ENCODE results near the gene CREB3L2.
A peak's percentile ranks its signal among the peaks of the same experiment; 100 is the strongest.

CREB3L2 gene

DNA sequence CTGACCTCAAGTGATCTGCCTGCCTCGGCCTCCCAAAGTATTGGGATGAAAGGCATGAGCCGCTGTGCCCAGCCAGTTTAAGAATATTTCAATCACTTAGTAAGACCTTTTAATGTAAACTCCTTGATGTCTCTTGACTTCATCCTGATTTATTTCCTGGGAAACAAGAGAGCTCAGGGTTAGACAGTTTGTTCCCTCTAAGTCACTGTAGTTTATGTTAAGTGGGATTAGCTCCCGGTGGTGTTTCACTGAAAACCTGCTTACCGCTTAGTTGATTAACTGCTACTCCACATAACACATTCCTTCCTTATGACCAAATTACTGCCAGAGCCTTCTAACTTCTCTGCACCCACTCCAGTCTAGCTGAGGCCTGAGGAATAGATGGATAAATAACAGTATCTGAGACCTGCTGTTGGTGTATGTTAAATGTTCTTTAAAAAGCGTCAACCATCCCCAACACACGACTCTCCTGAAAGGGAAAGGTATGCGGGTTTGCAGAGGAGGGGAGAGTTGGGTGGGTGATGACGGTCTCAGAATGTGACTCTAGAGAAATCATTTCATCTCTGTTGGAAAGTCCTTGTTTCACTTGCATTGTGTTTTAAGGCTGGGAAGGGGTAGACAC is 48.7 kb downstream of the CREB3L2 start:
- DNase-seq (ENCODE audit: low spot score): no peak
- Histone ChIP-seq H3K27ac (peak overlapping the region; percentile 39 to 68), H3K4me3 (no peak overlapping the region)
- TF ChIP-seq, protein P1, sequence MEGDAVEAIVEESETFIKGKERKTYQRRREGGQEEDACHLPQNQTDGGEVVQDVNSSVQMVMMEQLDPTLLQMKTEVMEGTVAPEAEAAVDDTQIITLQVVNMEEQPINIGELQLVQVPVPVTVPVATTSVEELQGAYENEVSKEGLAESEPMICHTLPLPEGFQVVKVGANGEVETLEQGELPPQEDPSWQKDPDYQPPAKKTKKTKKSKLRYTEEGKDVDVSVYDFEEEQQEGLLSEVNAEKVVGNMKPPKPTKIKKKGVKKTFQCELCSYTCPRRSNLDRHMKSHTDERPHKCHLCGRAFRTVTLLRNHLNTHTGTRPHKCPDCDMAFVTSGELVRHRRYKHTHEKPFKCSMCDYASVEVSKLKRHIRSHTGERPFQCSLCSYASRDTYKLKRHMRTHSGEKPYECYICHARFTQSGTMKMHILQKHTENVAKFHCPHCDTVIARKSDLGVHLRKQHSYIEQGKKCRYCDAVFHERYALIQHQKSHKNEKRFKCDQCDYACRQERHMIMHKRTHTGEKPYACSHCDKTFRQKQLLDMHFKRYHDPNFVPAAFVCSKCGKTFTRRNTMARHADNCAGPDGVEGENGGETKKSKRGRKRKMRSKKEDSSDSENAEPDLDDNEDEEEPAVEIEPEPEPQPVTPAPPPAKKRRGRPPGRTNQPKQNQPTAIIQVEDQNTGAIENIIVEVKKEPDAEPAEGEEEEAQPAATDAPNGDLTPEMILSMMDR (IDR thresholded peaks at IDR 0.05): no peak

DNA sequence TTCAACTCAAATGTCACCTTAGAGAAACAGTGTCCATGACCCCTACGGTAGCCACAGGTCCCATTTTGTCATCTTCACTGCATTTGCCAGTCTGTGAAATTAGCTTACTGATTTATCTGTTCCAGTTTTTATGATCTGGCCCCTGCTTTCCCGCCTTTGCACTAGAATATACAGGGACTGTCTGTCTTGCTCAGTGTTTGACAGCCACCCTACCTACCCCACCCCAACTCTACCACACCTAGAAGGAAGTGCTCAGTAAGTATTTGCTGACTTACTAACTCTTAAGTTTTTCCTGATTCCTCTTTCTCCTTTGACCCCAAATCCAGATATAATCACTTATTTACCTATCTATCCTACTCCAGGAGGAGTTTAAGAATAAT is 49.5 kb downstream of the CREB3L2 start:
- DNase-seq (ENCODE audit: low spot score): no peak
- Histone ChIP-seq H3K4me3 (no peak overlapping the region), H3K27ac (no peak overlapping the region)
- TF ChIP-seq, protein P1 (IDR thresholded peaks at IDR 0.05): no peak

DNA sequence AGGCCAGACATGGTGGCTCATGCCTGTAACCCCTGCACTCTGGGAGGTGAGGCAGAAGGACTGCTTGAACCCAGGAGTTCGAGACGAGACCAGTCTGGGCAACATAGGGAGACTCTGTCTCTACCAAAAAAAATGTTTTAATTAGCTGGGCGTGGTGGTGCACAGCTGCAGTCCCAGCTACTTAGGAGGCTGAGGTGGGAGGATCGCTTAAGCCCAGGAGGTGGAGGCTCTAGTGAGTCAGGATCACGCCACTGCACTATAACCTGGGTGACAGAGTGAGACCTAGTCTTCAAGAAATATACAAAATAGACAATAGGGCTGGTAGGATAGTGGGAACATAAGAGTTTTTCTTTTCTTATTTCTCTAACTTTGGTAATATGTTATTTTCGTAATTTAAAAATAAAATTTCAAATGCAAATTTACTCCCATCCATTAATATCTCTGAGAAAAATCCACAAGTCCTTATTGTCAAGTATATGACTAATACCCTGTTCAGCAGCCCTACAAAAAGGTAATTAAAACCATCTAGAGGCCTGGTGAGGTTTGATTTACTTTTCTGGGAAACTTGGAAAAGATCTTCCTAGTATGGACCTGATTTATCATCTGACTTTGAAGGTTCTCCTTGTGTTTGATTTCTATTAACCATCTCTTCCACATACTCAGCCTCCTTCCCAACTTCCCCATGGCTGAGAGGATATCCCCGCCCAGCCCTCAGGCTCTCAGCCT is 50.0 kb downstream of the CREB3L2 start:
- no peak overlapping the region for H3K27ac ChIP-seq
- no peak for DNase-seq (ENCODE audit: low spot score)

DNA sequence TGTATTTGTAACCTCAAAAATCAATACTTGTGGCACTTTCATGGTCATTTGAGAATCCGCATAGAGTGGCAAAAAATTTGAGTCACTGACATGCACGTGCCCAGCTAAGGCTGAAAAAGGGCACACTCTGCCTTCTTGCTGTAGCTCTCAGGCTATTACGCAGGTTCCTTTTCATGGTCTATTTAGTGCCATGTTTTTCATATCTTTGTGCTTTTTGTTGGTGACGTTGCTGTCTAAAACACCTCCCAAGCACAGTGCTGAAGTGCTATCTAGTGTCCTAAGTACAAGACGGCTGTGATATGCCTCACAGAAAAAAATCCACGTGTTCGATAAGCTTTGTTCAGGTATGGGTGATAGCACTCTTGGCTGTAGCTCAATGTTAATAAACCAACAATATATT is 50.9 kb downstream of the CREB3L2 start:
- no peak overlapping the region for H3K4me3 ChIP-seq
- DNase-seq (ENCODE audit: low spot score): no peak
- TF ChIP-seq, protein P1 (IDR thresholded peaks at IDR 0.05): no peak
- no peak overlapping the region for H3K27ac ChIP-seq

More for the DNA sequence above, 50.0 kb downstream of the CREB3L2 start:
- no peak overlapping the region for H3K4me3 ChIP-seq
- TF ChIP-seq, protein P1 (IDR thresholded peaks at IDR 0.05): no peak

DNA sequence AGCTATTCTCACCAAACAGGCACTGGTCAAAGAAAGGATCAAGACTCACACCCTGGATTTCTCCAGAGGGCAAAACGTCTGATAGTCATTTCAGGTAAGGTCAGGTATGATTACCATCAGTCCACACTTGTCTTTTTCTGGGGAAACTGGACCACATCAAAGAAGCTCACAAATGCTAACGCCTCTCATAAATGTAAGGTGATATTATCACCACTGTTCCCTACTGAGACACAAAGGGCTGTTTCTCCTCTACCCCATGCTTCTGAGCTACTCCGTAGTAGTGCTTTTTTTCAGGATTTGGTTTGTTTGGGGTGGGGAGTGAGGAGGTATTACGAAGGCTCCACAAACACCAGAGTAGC is 51.6 kb downstream of the CREB3L2 start:
- TF ChIP-seq, protein P1 (IDR thresholded peaks at IDR 0.05): no peak
- Histone ChIP-seq H3K27ac (no peak overlapping the region), H3K4me3 (no peak overlapping the region)
- no peak for DNase-seq (ENCODE audit: low spot score)

DNA sequence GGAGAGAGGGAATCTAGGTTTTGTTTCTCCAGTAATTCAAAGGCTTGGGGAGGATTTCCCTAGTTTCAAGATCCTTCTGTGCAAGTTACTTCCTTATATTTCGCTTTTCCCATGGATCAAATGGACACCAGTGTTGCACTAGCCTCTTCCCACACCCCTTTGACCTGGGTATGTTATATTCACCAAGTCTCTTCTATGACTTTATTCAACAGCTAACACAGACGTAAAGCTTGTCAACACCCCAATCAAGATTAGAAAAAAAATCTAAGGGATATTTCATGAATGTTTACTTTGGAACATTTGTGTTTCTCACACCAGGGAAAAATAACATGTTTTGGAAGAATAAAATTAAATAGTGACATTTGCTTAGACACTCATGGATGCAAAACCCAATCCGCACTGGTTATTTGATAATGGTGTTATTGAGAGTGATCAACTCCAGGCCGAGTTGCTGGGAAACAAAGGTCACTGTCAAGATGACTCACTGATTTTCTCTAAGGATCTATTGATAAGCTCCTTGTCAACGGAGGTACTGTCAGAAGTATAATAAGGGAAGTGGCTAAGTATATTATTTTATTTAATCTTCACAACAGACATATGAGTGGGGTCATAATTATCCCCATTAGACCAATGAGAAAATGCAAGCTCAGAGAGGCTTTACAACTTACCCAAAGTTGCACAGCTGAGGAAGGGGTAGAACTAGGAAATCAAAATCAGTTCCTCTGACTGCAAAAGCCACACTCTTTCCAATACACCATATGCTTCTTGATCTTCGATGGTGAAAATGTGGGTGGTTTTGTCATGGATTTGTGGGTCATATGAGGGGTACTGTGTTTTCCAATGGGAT is 52.2 kb downstream of the CREB3L2 start:
- DNase-seq (ENCODE audit: low spot score): no peak
- TF ChIP-seq, protein P1 (IDR thresholded peaks at IDR 0.05): no peak
- no peak overlapping the region for H3K4me3 ChIP-seq
- peak overlapping the region in 1 of 2 donors; percentile 13 for H3K27ac ChIP-seq
